Thoracic aorta (tissue), 2 donors: Measurements from ENCODE around the gene GBGT1. TPM values are rescaled to one million over a fixed set of nuclear protein-coding genes. Genes with fewer than 3 reads are reported as not detected.
"Not testable (repeated sequence)": the region's sequence is repeated elsewhere in the genome, so short reads cannot be mapped to it uniquely, and the experiment has no call there.

Source experiments
- ATAC-seq: fragments of 150-250 bp; one replicate; pipeline ENCODE4 v1.8.0; 2017; ENCODE audit warnings: low read depth; ENCODE audit not compliant: insufficient number of reproducible peaks, low FRiP score
- DNase-seq: peaks from one replicate; pipeline ENCODE4 v3.0.0-alpha.2; 2020; ENCODE audit warnings: low spot score
- H3K27ac ChIP-seq, 2 donors: fragments of 200-600 bp; sonication (generic); 1 replicate in 1 of 2; 2 replicates in 1 of 2; pipeline ENCODE4 v1.5.1; 2016; ENCODE audit warnings: mild to moderate bottlenecking in 2 of 2, moderate library complexity in 2 of 2
- H3K27me3 ChIP-seq: fragments of 200-600 bp; sonication (generic); replicated peaks from 2 replicates; pipeline ENCODE4 v1.6.0; 2016; ENCODE audit warnings: mild to moderate bottlenecking; ENCODE audit not compliant: insufficient read depth
- H3K36me3 ChIP-seq: fragments of 200-600 bp; sonication (generic); one replicate; pipeline ENCODE4 v1.5.1; 2016
- H3K4me1 ChIP-seq, 2 donors: fragments of 200-600 bp; sonication (generic); 1 replicate in 1 of 2; 2 replicates in 1 of 2; pipeline versions ENCODE4 v1.5.1 to v1.6.0; 2016; ENCODE audit warnings: low read depth in 2 of 2, mild to moderate bottlenecking in 1 of 2; ENCODE audit not compliant: control insufficient read depth in 1 of 2
- H3K4me3 ChIP-seq: fragments of 200-600 bp; sonication (generic); 2 replicates; pipeline ENCODE4 v1.5.1; 2016; ENCODE audit warnings: mild to moderate bottlenecking
- H3K9me3 ChIP-seq: fragments of 200-600 bp; sonication (generic); 2 replicates; pipeline ENCODE4 v1.5.1; 2016
- CTCF ChIP-seq: fragments of 200-600 bp; sonication (generic); IDR thresholded peaks from one replicate; pipeline ENCODE4 v1.5.1; 2019; ENCODE audit warnings: antibody characterized with exemption
- total RNA-seq, 2 donors: library from RNA; depleted of rRNA; stranded (reverse); fragments of >200 nt; gene quantifications; one replicate each; pipeline versions ENCODE4 v1.1.0 to v1.2.3, GENCODE V29; 2016

Gene GBGT1
- total RNA-seq, 2 donors from 2014 or later, result 45.5 to 46.8 TPM

- Histone ChIP-seq H3K4me3 (no peak overlapping the region), H3K27ac (no peak overlapping the region), H3K27me3 (no peaks in the 10 kb centered on the region), H3K36me3 (no peaks in the 10 kb centered on the region), H3K9me3 (no peaks in the 10 kb centered on the region), H3K4me1 (no peaks in the 10 kb centered on the region)
- TF ChIP-seq CTCF, result no peak
- DNase-seq (no peak), ATAC-seq (no peak)
Observed at GRCh38 chr9:133173056-133173455, 9.3 kb upstream of the GBGT1 start.

GRCh38 chr9:133171161-133171961 is 7.6 kb upstream of the GBGT1 start:
- H3K9me3 ChIP-seq, result no peaks in the 10 kb centered on the region
- no peak overlapping the region for H3K27ac ChIP-seq
- no peaks in the 10 kb centered on the region for H3K4me1 ChIP-seq
- H3K36me3 ChIP-seq, result no peaks in the 10 kb centered on the region
- DNase-seq (no peak), ATAC-seq (no peak)
- TF ChIP-seq CTCF, result no peak
- no peaks in the 10 kb centered on the region for H3K27me3 ChIP-seq
- no peak overlapping the region for H3K4me3 ChIP-seq

- H3K27me3 ChIP-seq, result no peaks in the 10 kb centered on the region
- DNase-seq (no peak), ATAC-seq (no peak)
- H3K4me1 ChIP-seq, result no peaks in the 10 kb centered on the region
- no peaks in the 10 kb centered on the region for H3K36me3 ChIP-seq
- no peak overlapping the region for H3K27ac ChIP-seq
- no peak for TF ChIP-seq CTCF
- no peaks in the 10 kb centered on the region for H3K9me3 ChIP-seq
- H3K4me3 ChIP-seq, result no peak overlapping the region
Observed at GRCh38 chr9:133170716-133171115, 7.0 kb upstream of the GBGT1 start.

- H3K4me3 ChIP-seq, H3K27me3 ChIP-seq, H3K36me3 ChIP-seq, DNase-seq, H3K27ac ChIP-seq, ATAC-seq, H3K9me3 ChIP-seq, H3K4me1 ChIP-seq: not testable (repeated sequence)
Observed at GRCh38 chr9:133169687-133170086, 6.0 kb upstream of the GBGT1 start.

GRCh38 chr9:133169102-133169501 is 5.4 kb upstream of the GBGT1 start:
- Histone ChIP-seq H3K4me1 (peaks cover 0 to 6% of the 10 kb centered on the region in 2 donors), H3K9me3 (no peaks in the 10 kb centered on the region), H3K27me3 (no peaks in the 10 kb centered on the region), H3K27ac (no peak overlapping the region), H3K36me3 (no peaks in the 10 kb centered on the region), H3K4me3 (no peak overlapping the region)
- ATAC-seq (no peak), DNase-seq (no peak)
- TF ChIP-seq CTCF, result no peak

GRCh38 chr9:133168432-133168831 is 4.7 kb upstream of the GBGT1 start:
- H3K4me1 ChIP-seq, result peaks cover 0 to 12% of the 10 kb centered on the region in 2 donors
- ATAC-seq, result no peak

More at GRCh38 chr9:133168432-133168831, 4.7 kb upstream of the GBGT1 start:
- Histone ChIP-seq H3K9me3 (no peaks in the 10 kb centered on the region), H3K27ac (no peak overlapping the region), H3K4me3 (no peak overlapping the region), H3K36me3 (no peaks in the 10 kb centered on the region), H3K27me3 (no peaks in the 10 kb centered on the region)
- no peak for DNase-seq
- no peak for TF ChIP-seq CTCF
